ENCODE measurements around the gene PABPN1L. TPM values are rescaled to one million over a fixed set of nuclear protein-coding genes. Genes with fewer than 3 reads are reported as not detected.

PABPN1L gene
- total and polyA plus RNA-seq, 2 donors (not counting 1 experiment from before 2014, with no cell fraction given): 0.21 to 0.84 TPM

GRCh38 chr16:88828711-88829110, 37.7 kb downstream of the PABPN1L start:
- H3K27ac ChIP-seq (ENCODE audit: low read length in 2 of 2): no peak overlapping the region
- H3K27me3 Mint-ChIP-seq: no peaks in the 10 kb centered on the region
- H3K4me3 Mint-ChIP-seq: no peak overlapping the region
- H3K9me3 ChIP-seq (ENCODE audit: control extremely low read depth in 1 of 3, control insufficient read depth in 2 of 3, insufficient read depth in 1 of 3, low read length in 2 of 3): no peaks in the 10 kb centered on the region
- no peaks in the 10 kb centered on the region for H4K20me1 ChIP-seq (ENCODE audit: control insufficient read depth, insufficient read depth, low read length, poor library complexity, severe bottlenecking)
- H3K4me2 ChIP-seq (replicated peaks; ENCODE audit: low read depth, low read length, poor library complexity, severe bottlenecking): no peak overlapping the region
- no peak for ATAC-seq (ENCODE audit: low read depth)
- no peaks in the 10 kb centered on the region for H3K9me3 Mint-ChIP-seq (ENCODE audit: insufficient read depth)
- no peaks in the 10 kb centered on the region for H3K4me1 ChIP-seq (ENCODE audit: control insufficient read depth in 2 of 2, insufficient read depth in 2 of 2, low read length in 2 of 2)
- H3K4me1 Mint-ChIP-seq: peaks cover 2% of the 10 kb centered on the region
- no peak overlapping the region for H3K27ac Mint-ChIP-seq
- POLR2A ChIA-PET: interaction anchor here (0.7 kb wide), 1 partner anchor 115 kb away, joined by 3 read pairs; no protein-coding TSS in a partner anchor
- intact Hi-C loops (cut with micrococcal nuclease): no loop called here
- H3K9ac ChIP-seq (ENCODE audit: low read length): no peak overlapping the region
- CTCF ChIA-PET: interaction anchor here (1.8 kb wide), 1 partner anchor 11 kb away, joined by 6 read pairs; no protein-coding TSS in a partner anchor
- no peaks in the 10 kb centered on the region for H3K27me3 ChIP-seq (replicated peaks in 1 of 4; ENCODE audit: control extremely low read depth in 1 of 4, control insufficient read depth in 3 of 4, insufficient read depth in 4 of 4, low read length in 3 of 4)
- TF ChIP-seq EZH2 (IDR thresholded peaks at IDR 0.05; ENCODE audit: borderline replicate concordance, insufficient read depth, low read depth, low read length, poor library complexity, severe bottlenecking) (no peak), CTCF (IDR thresholded peaks at IDR 0.05) (no peak)
- no peak overlapping the region for H2AFZ ChIP-seq (ENCODE audit: insufficient read depth, low read depth, low read length, poor library complexity, severe bottlenecking)
- no peak for DNase-seq
- no peak overlapping the region for H3K4me3 ChIP-seq (ENCODE audit: control extremely low read depth in 1 of 5, extremely low read depth in 1 of 5, insufficient read depth in 1 of 5, low read depth in 2 of 5, low read length in 4 of 5)
- H3K36me3 ChIP-seq (replicated peaks in 1 of 2; ENCODE audit: control extremely low read depth in 1 of 2, control insufficient read depth in 1 of 2, extremely low read depth in 1 of 2, insufficient read depth in 2 of 2, low read length in 1 of 2): peaks cover 0 to 7% of the 10 kb centered on the region in 2 experiments
- no peaks in the 10 kb centered on the region for H3K79me2 ChIP-seq (ENCODE audit: control insufficient read depth, insufficient read depth, low read length)
- WGBS (ENCODE audit: insufficient coverage): 92% methylated on average over 23 of the region's 24 CpGs

GRCh38 chr16:88827727-88828126, 38.7 kb downstream of the PABPN1L start:
- whole genome bisulfite sequencing (ENCODE audit: insufficient coverage): 98% methylated on average over 21 of the region's 21 CpGs
- CTCF ChIA-PET: interaction anchor here (1.8 kb wide), 1 partner anchor 10 kb away, joined by 6 read pairs; no protein-coding TSS in a partner anchor

More at GRCh38 chr16:88827727-88828126, 38.7 kb downstream of the PABPN1L start:
- Histone ChIP-seq H3K79me2 (ENCODE audit: control insufficient read depth, insufficient read depth, low read length) (no peaks in the 10 kb centered on the region), H3K4me1 (ENCODE audit: control insufficient read depth in 2 of 2, insufficient read depth in 2 of 2, low read length in 2 of 2) (no peaks in the 10 kb centered on the region), H3K4me3 (ENCODE audit: control extremely low read depth in 1 of 5, extremely low read depth in 1 of 5, insufficient read depth in 1 of 5, low read depth in 2 of 5, low read length in 4 of 5) (no peak overlapping the region), H3K9me3 (ENCODE audit: control extremely low read depth in 1 of 3, control insufficient read depth in 2 of 3, insufficient read depth in 1 of 3, low read length in 2 of 3) (no peaks in the 10 kb centered on the region), H3K27me3 (replicated peaks in 1 of 4; ENCODE audit: control extremely low read depth in 1 of 4, control insufficient read depth in 3 of 4, insufficient read depth in 4 of 4, low read length in 3 of 4) (no peaks in the 10 kb centered on the region), H3K27ac (ENCODE audit: low read length in 2 of 2) (no peak overlapping the region), H3K9ac (ENCODE audit: low read length) (no peak overlapping the region), H2AFZ (ENCODE audit: insufficient read depth, low read depth, low read length, poor library complexity, severe bottlenecking) (no peak overlapping the region), H3K36me3 (replicated peaks in 1 of 2; ENCODE audit: control extremely low read depth in 1 of 2, control insufficient read depth in 1 of 2, extremely low read depth in 1 of 2, insufficient read depth in 2 of 2, low read length in 1 of 2) (peaks cover 0 to 12% of the 10 kb centered on the region in 2 experiments), H4K20me1 (ENCODE audit: control insufficient read depth, insufficient read depth, low read length, poor library complexity, severe bottlenecking) (no peaks in the 10 kb centered on the region), H3K4me2 (replicated peaks; ENCODE audit: low read depth, low read length, poor library complexity, severe bottlenecking) (no peak overlapping the region)
- POLR2A ChIA-PET: no interaction called here
- no peak for ATAC-seq (ENCODE audit: low read depth)
- Mint-ChIP-seq H3K27me3 (no peaks in the 10 kb centered on the region), H3K27ac (no peak overlapping the region), H3K9me3 (ENCODE audit: insufficient read depth) (no peaks in the 10 kb centered on the region), H3K4me3 (no peak overlapping the region), H3K4me1 (no peaks in the 10 kb centered on the region)
- TF ChIP-seq CTCF (IDR thresholded peaks at IDR 0.05): no peak
- TF ChIP-seq EZH2 (IDR thresholded peaks at IDR 0.05; ENCODE audit: borderline replicate concordance, insufficient read depth, low read depth, low read length, poor library complexity, severe bottlenecking): no peak
- no peak for DNase-seq
- intact Hi-C loops (cut with micrococcal nuclease): no loop called here
